B cell (primary cell): ENCODE results near the gene ARPC5L.

Source experiments
- EZH2 ChIP-seq: IDR thresholded peaks from 2 replicates; pipeline ENCODE4 v1.6.1; 2012; ENCODE audit warnings: borderline replicate concordance, low read depth, mild to moderate bottlenecking, moderate library complexity, low read length; ENCODE audit not compliant: insufficient read depth, poor library complexity, severe bottlenecking
- TF ChIP-seq, protein P1 (sequence below): fragments of 200-600 bp; IDR thresholded peaks from one replicate; pipeline ENCODE4 v1.8.0; 2022; ENCODE audit warnings: antibody characterized with exemption, mild to moderate bottlenecking

DNA sequence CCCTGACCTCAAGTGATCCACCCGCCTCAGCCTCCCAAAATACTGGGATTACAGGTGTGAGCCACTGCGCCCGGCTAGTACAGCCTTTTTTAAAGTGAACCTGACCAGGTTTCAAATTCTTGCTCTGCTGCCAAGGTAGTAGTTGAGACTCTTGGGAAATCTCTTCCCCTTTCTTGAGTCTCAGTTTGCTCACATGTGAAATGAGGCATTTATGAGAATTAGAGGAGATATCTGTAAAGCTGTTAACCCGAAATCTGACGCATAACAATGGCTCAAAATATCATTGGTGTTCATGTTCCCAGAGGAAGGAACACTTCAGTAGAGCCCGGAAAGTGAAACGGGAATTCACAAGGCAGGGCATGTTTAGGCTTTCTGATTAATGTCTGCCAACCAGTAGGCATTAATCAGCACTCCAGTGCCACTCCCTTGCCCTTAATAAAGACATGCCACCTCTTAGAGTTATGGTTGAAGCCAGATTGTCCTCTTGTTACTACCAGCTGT lies 1.5 kb downstream of the ARPC5L start:
- TF ChIP-seq, protein P1, sequence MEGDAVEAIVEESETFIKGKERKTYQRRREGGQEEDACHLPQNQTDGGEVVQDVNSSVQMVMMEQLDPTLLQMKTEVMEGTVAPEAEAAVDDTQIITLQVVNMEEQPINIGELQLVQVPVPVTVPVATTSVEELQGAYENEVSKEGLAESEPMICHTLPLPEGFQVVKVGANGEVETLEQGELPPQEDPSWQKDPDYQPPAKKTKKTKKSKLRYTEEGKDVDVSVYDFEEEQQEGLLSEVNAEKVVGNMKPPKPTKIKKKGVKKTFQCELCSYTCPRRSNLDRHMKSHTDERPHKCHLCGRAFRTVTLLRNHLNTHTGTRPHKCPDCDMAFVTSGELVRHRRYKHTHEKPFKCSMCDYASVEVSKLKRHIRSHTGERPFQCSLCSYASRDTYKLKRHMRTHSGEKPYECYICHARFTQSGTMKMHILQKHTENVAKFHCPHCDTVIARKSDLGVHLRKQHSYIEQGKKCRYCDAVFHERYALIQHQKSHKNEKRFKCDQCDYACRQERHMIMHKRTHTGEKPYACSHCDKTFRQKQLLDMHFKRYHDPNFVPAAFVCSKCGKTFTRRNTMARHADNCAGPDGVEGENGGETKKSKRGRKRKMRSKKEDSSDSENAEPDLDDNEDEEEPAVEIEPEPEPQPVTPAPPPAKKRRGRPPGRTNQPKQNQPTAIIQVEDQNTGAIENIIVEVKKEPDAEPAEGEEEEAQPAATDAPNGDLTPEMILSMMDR, result no peak
- no peak for TF ChIP-seq EZH2
